GM23338 (cell line): ENCODE data around the gene CMTM2. TPM values are rescaled to one million over a fixed set of nuclear protein-coding genes. Genes with fewer than 3 reads are reported as not detected.

Source experiments
- ATAC-seq: fragments of 200-7000 bp; cut with Tn5 transposase; 3 replicates; pipeline ENCODE4 v1.9.1; 2020
- DNase-seq: peaks from one replicate; pipeline ENCODE4 v3.0.0-alpha.2; 2015; ENCODE audit warnings: low spot score
- H2AFZ ChIP-seq: fragments of 200-600 bp; sonication (generic); 2 replicates; pipeline ENCODE4 v1.8.0; 2016; ENCODE audit warnings: antibody characterized with exemption, mild to moderate bottlenecking, moderate library complexity
- H3F3A ChIP-seq: fragments of 200-600 bp; sonication (generic); replicated peaks from 2 replicates; pipeline ENCODE4 v1.8.0; 2017; ENCODE audit warnings: antibody characterized with exemption, mixed run types, low read depth
- H3K27ac ChIP-seq: fragments of 200-600 bp; sonication (generic); 2 replicates; pipeline ENCODE4 v1.6.1; 2016; ENCODE audit warnings: low read depth
- H3K27me3 ChIP-seq: fragments of 200-600 bp; sonication (generic); 2 replicates; pipeline ENCODE4 v1.8.0; 2016; ENCODE audit warnings: mild to moderate bottlenecking, mixed run types, moderate library complexity; ENCODE audit not compliant: insufficient read depth
- H3K36me3 ChIP-seq: fragments of 200-600 bp; sonication (generic); 2 replicates; pipeline ENCODE4 v1.8.0; 2016; ENCODE audit warnings: mild to moderate bottlenecking; ENCODE audit not compliant: insufficient read depth
- H3K4me1 ChIP-seq: fragments of 200-600 bp; sonication (generic); 2 replicates; pipeline ENCODE4 v1.8.0; 2016; ENCODE audit warnings: mild to moderate bottlenecking, moderate library complexity; ENCODE audit not compliant: insufficient read depth
- H3K4me2 ChIP-seq: fragments of 200-600 bp; sonication (generic); 2 replicates; pipeline ENCODE4 v1.7.1; 2017; ENCODE audit warnings: mixed run types
- H3K4me3 ChIP-seq: fragments of 200-600 bp; sonication (generic); 2 replicates; pipeline ENCODE4 v1.6.1; 2016; ENCODE audit warnings: mixed run types
- H3K79me2 ChIP-seq: fragments of 200-600 bp; sonication (generic); replicated peaks from 2 replicates; pipeline ENCODE4 v1.8.0; 2017; ENCODE audit warnings: mild to moderate bottlenecking; ENCODE audit not compliant: insufficient read depth
- H3K9me2 ChIP-seq: fragments of 200-600 bp; sonication (generic); 2 replicates; pipeline ENCODE4 v1.8.0; 2017; ENCODE audit not compliant: insufficient read depth
- H4K20me1 ChIP-seq: fragments of 200-600 bp; sonication (generic); replicated peaks from 2 replicates; pipeline ENCODE4 v1.8.0; 2017; ENCODE audit warnings: mild to moderate bottlenecking; ENCODE audit not compliant: insufficient read depth
- H3K27ac Mint-ChIP-seq: 2 replicates; pipeline ENCODE4 v1.8.0; 2020; ENCODE audit warnings: inconsistent platforms, mild to moderate bottlenecking, moderate library complexity, mixed read lengths
- H3K27me3 Mint-ChIP-seq: 3 replicates; pipeline ENCODE4 v1.8.0; 2022; ENCODE audit warnings: low read depth, mild to moderate bottlenecking, moderate library complexity, mixed read lengths, inconsistent platforms; ENCODE audit not compliant: insufficient read depth, poor library complexity
- H3K36me3 Mint-ChIP-seq: 3 replicates; pipeline ENCODE4 v1.8.0; 2021; ENCODE audit warnings: low read depth, mild to moderate bottlenecking, inconsistent platforms, moderate library complexity, mixed read lengths
- H3K4me1 Mint-ChIP-seq: 3 replicates; pipeline ENCODE4 v1.8.0; 2020; ENCODE audit warnings: mild to moderate bottlenecking, inconsistent platforms, mixed read lengths
- H3K4me3 Mint-ChIP-seq: 3 replicates; pipeline ENCODE4 v1.8.0; 2021; ENCODE audit warnings: moderate library complexity, mild to moderate bottlenecking, inconsistent platforms, mixed read lengths
- H3K9me3 Mint-ChIP-seq: 3 replicates; pipeline ENCODE4 v1.8.0; 2020; ENCODE audit warnings: moderate library complexity, mild to moderate bottlenecking, inconsistent platforms, mixed read lengths
- ETS1 ChIP-seq: IDR thresholded peaks from 2 replicates; pipeline ENCODE4 v1.6.1; 2016; ENCODE audit warnings: antibody characterized with exemption
- POLR2AphosphoS5 ChIP-seq: IDR thresholded peaks from 2 replicates; pipeline ENCODE4 v1.6.1; 2016; ENCODE audit warnings: antibody characterized with exemption, low read depth
- ZNF331 ChIP-seq: fragments of 250-450 bp; sonication (Bioruptor Pico); IDR thresholded peaks from 2 replicates; pipeline ENCODE4 v1.5.0; 2020; ENCODE audit warnings: low read depth, mild to moderate bottlenecking, moderate library complexity
- ZNF462 ChIP-seq: fragments of 250-450 bp; sonication (Bioruptor Pico); IDR thresholded peaks from 2 replicates; pipeline ENCODE4 v1.5.0; 2020; ENCODE audit warnings: mild to moderate bottlenecking, moderate library complexity
- polyA plus RNA-seq: library from polyadenylated mRNA; unstranded; fragments of >200 nt; fragmentation: Nextera tagmentation; extraction: Ambion mirVana; gene quantifications from 2 replicates; pipeline ENCODE4 v1.2.1, GENCODE V29; 2016
- total RNA-seq: library from RNA; depleted of rRNA; stranded (reverse); fragments of >200 nt; shearing (Covaris generic); gene quantifications from 2 replicates; pipeline ENCODE4 v1.2.3, GENCODE V29; 2014

CMTM2 gene
- total and polyA plus RNA-seq, 2 experiments from 2014 or later: not detected

- Histone ChIP-seq H4K20me1 (no peaks in the 10 kb centered on the region), H3K27me3 (no peaks in the 10 kb centered on the region), H3F3A (no peaks in the 10 kb centered on the region), H3K27ac (peak overlapping the region; percentile 67; the same call in 1 of the 2 replicates), H3K9me2 (no peaks in the 10 kb centered on the region), H3K4me3 (no peak overlapping the region), H2AFZ (0 out of 2 replicates have a peak overlapping the region, but pooled peaks have one; percentile 19), H3K36me3 (no peaks in the 10 kb centered on the region), H3K79me2 (no peaks in the 10 kb centered on the region), H3K4me1 (peaks cover 16% of the 10 kb centered on the region), H3K4me2 (peak overlapping the region; percentile 40)
- DNase-seq (peak; percentile 19), ATAC-seq (peak; percentile 50)
- peaks cover 4% of the 10 kb centered on the region for H3K27me3 Mint-ChIP-seq
- H3K4me1 Mint-ChIP-seq: peaks cover 12% of the 10 kb centered on the region
- peak overlapping the region; percentile 10 for H3K27ac Mint-ChIP-seq
- TF ChIP-seq ZNF462 (CRISPR knock-in tag) (no peak), ETS1 (no peak), ZNF331 (CRISPR knock-in tag) (no peak), POLR2AphosphoS5 (no peak)
- no peak overlapping the region; the same call in 2 of the 3 replicates for H3K4me3 Mint-ChIP-seq
- H3K36me3 Mint-ChIP-seq: no peaks in the 10 kb centered on the region; the same call in 2 of the 3 replicates
- no peaks in the 10 kb centered on the region for H3K9me3 Mint-ChIP-seq
These were observed 37.6 kb upstream of the CMTM2 start for GRCh38 chr16:66541388-66542355.
